Mucosa of stomach (tissue), 1 donor: ENCODE data around the gene FOXO6.

Experiments
- H3K27me3 ChIP-seq: one replicate; pipeline ENCODE4 v1.7.0; 2013; ENCODE audit warnings: mild to moderate bottlenecking, low read length; ENCODE audit not compliant: control insufficient read depth, insufficient read depth
- H3K36me3 ChIP-seq: one replicate; pipeline ENCODE4 v1.7.0; 2013; ENCODE audit warnings: low read length; ENCODE audit not compliant: control insufficient read depth, insufficient read depth
- H3K4me1 ChIP-seq: one replicate; pipeline ENCODE4 v1.7.0; 2013; ENCODE audit warnings: mild to moderate bottlenecking, low read length; ENCODE audit not compliant: control insufficient read depth, insufficient read depth
- H3K4me3 ChIP-seq: one replicate; pipeline ENCODE4 v1.7.0; 2013; ENCODE audit warnings: low read length
- H3K9ac ChIP-seq: one replicate; pipeline ENCODE4 v1.7.0; 2013; ENCODE audit warnings: mild to moderate bottlenecking, low read length, moderate library complexity
- H3K9me3 ChIP-seq: one replicate; pipeline ENCODE4 v1.7.0; 2013; ENCODE audit warnings: mild to moderate bottlenecking, low read length, moderate library complexity; ENCODE audit not compliant: control insufficient read depth
- donor health status: Pancreatic carcinoma.

The FOXO6 gene

GRCh38 chr1:41365772-41366454 lies 4.7 kb downstream of the FOXO6 start:
- peak overlapping the region; percentile 43 for H3K9ac ChIP-seq
- H3K4me3 ChIP-seq, result no peak overlapping the region
- H3K27me3 ChIP-seq, result peaks cover 58% of the 10 kb centered on the region
- no peaks in the 10 kb centered on the region for H3K36me3 ChIP-seq
- peaks cover 28% of the 10 kb centered on the region for H3K4me1 ChIP-seq
- no peaks in the 10 kb centered on the region for H3K9me3 ChIP-seq

- H3K9ac ChIP-seq, result peak overlapping the region; percentile 26
- H3K4me1 ChIP-seq, result peaks cover 30% of the 10 kb centered on the region
- no peaks in the 10 kb centered on the region for H3K36me3 ChIP-seq
- peaks cover 57% of the 10 kb centered on the region for H3K27me3 ChIP-seq
- no peak overlapping the region for H3K4me3 ChIP-seq
- no peaks in the 10 kb centered on the region for H3K9me3 ChIP-seq
Measured at GRCh38 chr1:41366455-41367287, 5.4 kb downstream of the FOXO6 start.

GRCh38 chr1:41367288-41367642 lies 6.0 kb downstream of the FOXO6 start:
- Histone ChIP-seq H3K4me1 (peaks cover 32% of the 10 kb centered on the region), H3K4me3 (no peak overlapping the region), H3K9ac (no peak overlapping the region), H3K36me3 (no peaks in the 10 kb centered on the region), H3K27me3 (peaks cover 51% of the 10 kb centered on the region), H3K9me3 (no peaks in the 10 kb centered on the region)

- H3K27me3 ChIP-seq, result peaks cover 40% of the 10 kb centered on the region
- no peaks in the 10 kb centered on the region for H3K36me3 ChIP-seq
- peaks cover 32% of the 10 kb centered on the region for H3K4me1 ChIP-seq
- H3K4me3 ChIP-seq, result no peak overlapping the region
- H3K9ac ChIP-seq, result no peak overlapping the region
- H3K9me3 ChIP-seq, result no peaks in the 10 kb centered on the region
Measured at GRCh38 chr1:41368366-41368765, 7.1 kb downstream of the FOXO6 start.

GRCh38 chr1:41368801-41369200 lies 7.6 kb downstream of the FOXO6 start:
- peaks cover 36% of the 10 kb centered on the region for H3K27me3 ChIP-seq
- peaks cover 32% of the 10 kb centered on the region for H3K4me1 ChIP-seq
- H3K36me3 ChIP-seq, result no peaks in the 10 kb centered on the region
- no peaks in the 10 kb centered on the region for H3K9me3 ChIP-seq
- H3K4me3 ChIP-seq, result no peak overlapping the region
- H3K9ac ChIP-seq, result no peak overlapping the region

GRCh38 chr1:41369531-41369930 lies 8.3 kb downstream of the FOXO6 start:
- no peak overlapping the region for H3K4me3 ChIP-seq
- no peaks in the 10 kb centered on the region for H3K36me3 ChIP-seq
- H3K9me3 ChIP-seq, result no peaks in the 10 kb centered on the region
- peaks cover 32% of the 10 kb centered on the region for H3K4me1 ChIP-seq
- H3K9ac ChIP-seq, result no peak overlapping the region
- H3K27me3 ChIP-seq, result peaks cover 33% of the 10 kb centered on the region

GRCh38 chr1:41370225-41370624 lies 9.0 kb downstream of the FOXO6 start:
- Histone ChIP-seq H3K9me3 (no peaks in the 10 kb centered on the region), H3K4me3 (no peak overlapping the region), H3K36me3 (no peaks in the 10 kb centered on the region), H3K9ac (no peak overlapping the region), H3K27me3 (peaks cover 33% of the 10 kb centered on the region), H3K4me1 (peaks cover 27% of the 10 kb centered on the region)

- H3K4me3 ChIP-seq, result no peak overlapping the region
- peaks cover 20% of the 10 kb centered on the region for H3K4me1 ChIP-seq
- H3K9me3 ChIP-seq, result no peaks in the 10 kb centered on the region
- H3K36me3 ChIP-seq, result no peaks in the 10 kb centered on the region
- no peak overlapping the region for H3K9ac ChIP-seq
- peaks cover 27% of the 10 kb centered on the region for H3K27me3 ChIP-seq
Measured at GRCh38 chr1:41370756-41371420, 9.7 kb downstream of the FOXO6 start.

- Histone ChIP-seq H3K27me3 (peaks cover 19% of the 10 kb centered on the region), H3K9ac (no peak overlapping the region), H3K4me1 (peaks cover 12% of the 10 kb centered on the region), H3K9me3 (no peaks in the 10 kb centered on the region), H3K4me3 (no peak overlapping the region), H3K36me3 (no peaks in the 10 kb centered on the region)
Measured at GRCh38 chr1:41371630-41372599, 10.7 kb downstream of the FOXO6 start.

- H3K9me3 ChIP-seq, result no peaks in the 10 kb centered on the region
- H3K27me3 ChIP-seq, result peaks cover 15% of the 10 kb centered on the region
- H3K4me3 ChIP-seq, result no peak overlapping the region
- H3K9ac ChIP-seq, result no peak overlapping the region
- no peaks in the 10 kb centered on the region for H3K36me3 ChIP-seq
- H3K4me1 ChIP-seq, result peaks cover 10% of the 10 kb centered on the region
Measured at GRCh38 chr1:41372600-41372993, 11.4 kb downstream of the FOXO6 start.

- H3K9me3 ChIP-seq, result no peaks in the 10 kb centered on the region
- H3K4me1 ChIP-seq, result peaks cover 10% of the 10 kb centered on the region
- H3K36me3 ChIP-seq, result no peaks in the 10 kb centered on the region
- no peak overlapping the region for H3K4me3 ChIP-seq
- H3K9ac ChIP-seq, result no peak overlapping the region
- H3K27me3 ChIP-seq, result peaks cover 7% of the 10 kb centered on the region
Measured at GRCh38 chr1:41373373-41373772, 12.1 kb downstream of the FOXO6 start.
